GM18867 (cell line): ENCODE measurements around the gene ZBTB39.
"Not testable (repeated sequence)": the region's sequence is repeated elsewhere in the genome, so short reads cannot be mapped to it uniquely, and the experiment has no call there.

Experiments used
- ATAC-seq: cut with Tn5 transposase; IDR thresholded peaks from one replicate; pipeline ENCODE4 v1.9.1; 2021; ENCODE audit warnings: mild to moderate bottlenecking, moderate library complexity; ENCODE audit not compliant: unreplicated experiment

ZBTB39 gene

GRCh38 chr12:56983386-56983785, 23.0 kb downstream of the ZBTB39 start:
- no peak for ATAC-seq

- not testable (repeated sequence) for ATAC-seq
Observed at GRCh38 chr12:56982578-56983236, 23.6 kb downstream of the ZBTB39 start.

GRCh38 chr12:56980941-56981530, 25.3 kb downstream of the ZBTB39 start:
- no peak for ATAC-seq

GRCh38 chr12:56980268-56980667, 26.1 kb downstream of the ZBTB39 start:
- no peak for ATAC-seq

- no peak for ATAC-seq
Observed at GRCh38 chr12:56979628-56980027, 26.7 kb downstream of the ZBTB39 start.

- ATAC-seq: no peak
Observed at GRCh38 chr12:56978397-56979138, 27.8 kb downstream of the ZBTB39 start.

GRCh38 chr12:56977361-56977760, 29.0 kb downstream of the ZBTB39 start:
- not testable (repeated sequence) for ATAC-seq

- ATAC-seq: not testable (repeated sequence)
Observed at GRCh38 chr12:56974224-56974623, 32.1 kb downstream of the ZBTB39 start.

GRCh38 chr12:56968910-56969309, 37.4 kb downstream of the ZBTB39 start:
- not testable (repeated sequence) for ATAC-seq

- not testable (repeated sequence) for ATAC-seq
Observed at GRCh38 chr12:56965997-56966642, 40.2 kb downstream of the ZBTB39 start.

- not testable (repeated sequence) for ATAC-seq
Observed at GRCh38 chr12:56965124-56965523, 41.2 kb downstream of the ZBTB39 start.

GRCh38 chr12:56963557-56963956, 42.8 kb downstream of the ZBTB39 start:
- ATAC-seq: not testable (repeated sequence)

GRCh38 chr12:56962247-56962646, 44.1 kb downstream of the ZBTB39 start:
- ATAC-seq: not testable (repeated sequence)

GRCh38 chr12:56958422-56958821, 47.9 kb downstream of the ZBTB39 start:
- no peak for ATAC-seq

- no peak for ATAC-seq
Observed at GRCh38 chr12:56957229-56958052, 48.9 kb downstream of the ZBTB39 start, which contains the start of gene RDH16. Gene RDH16 (minus strand): TSS chr12:56957608. CDS start chr12:56957462, 146 bp downstream.

GRCh38 chr12:56955631-56956256, 50.6 kb downstream of the ZBTB39 start:
- no peak for ATAC-seq

- no peak for ATAC-seq
Observed at GRCh38 chr12:56954958-56955355, 51.4 kb downstream of the ZBTB39 start.

GRCh38 chr12:56954057-56954957, 52.0 kb downstream of the ZBTB39 start:
- no peak for ATAC-seq

GRCh38 chr12:56953314-56953713, 53.0 kb downstream of the ZBTB39 start:
- no peak for ATAC-seq
